Fibroblast of upper back skin (primary cell): Measurements from ENCODE around the gene SMYD3.
"Not testable (repeated sequence)": the region's sequence is repeated elsewhere in the genome, so short reads cannot be mapped to it uniquely, and the experiment has no call there.

ENCODE experiments used
- DNase-seq: peaks from one replicate; pipeline ENCODE4 v3.0.0-alpha.2; 2013

The SMYD3 gene

DNA sequence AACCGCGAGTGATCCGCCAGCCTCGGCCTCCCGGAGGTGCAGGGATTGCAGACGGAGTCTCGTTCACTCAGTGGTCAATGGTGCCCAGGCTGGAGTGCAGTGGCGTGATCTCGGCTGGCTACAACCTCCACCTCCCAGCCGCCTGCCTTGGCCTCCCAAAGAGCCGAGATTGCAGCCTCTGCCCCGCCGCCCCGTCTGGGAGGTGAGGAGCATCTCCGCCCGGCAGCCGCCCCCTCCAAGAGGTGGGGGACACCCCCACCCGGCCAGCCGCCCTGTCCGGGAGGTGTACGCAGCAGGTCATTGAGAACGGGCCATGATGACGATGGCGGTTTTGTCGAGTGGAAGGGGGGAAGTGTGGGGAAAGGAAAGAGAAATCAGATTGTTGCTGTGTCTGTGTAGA is 732.1 kb downstream of the SMYD3 start:
- not testable (repeated sequence) for DNase-seq

DNA sequence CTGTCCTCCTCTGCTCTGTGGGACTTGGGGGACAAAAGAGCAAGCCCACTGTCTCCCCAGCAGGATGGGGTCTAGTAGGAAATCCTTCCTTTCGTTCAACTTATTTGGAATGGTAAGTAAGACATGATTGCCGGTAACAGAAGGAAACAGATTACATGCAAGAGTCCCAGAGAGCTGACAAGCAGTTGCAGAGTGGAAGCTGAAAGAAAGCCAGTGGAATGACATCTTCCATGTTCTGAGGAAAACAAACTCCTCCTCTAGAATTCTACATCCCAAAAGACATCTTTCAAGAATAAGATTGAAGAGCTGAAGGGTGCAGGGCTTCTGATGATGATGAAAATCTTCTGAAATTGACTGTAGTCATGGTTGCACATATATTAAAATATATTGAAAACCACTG is 732.9 kb downstream of the SMYD3 start:
- DNase-seq = peak; percentile 35

DNA sequence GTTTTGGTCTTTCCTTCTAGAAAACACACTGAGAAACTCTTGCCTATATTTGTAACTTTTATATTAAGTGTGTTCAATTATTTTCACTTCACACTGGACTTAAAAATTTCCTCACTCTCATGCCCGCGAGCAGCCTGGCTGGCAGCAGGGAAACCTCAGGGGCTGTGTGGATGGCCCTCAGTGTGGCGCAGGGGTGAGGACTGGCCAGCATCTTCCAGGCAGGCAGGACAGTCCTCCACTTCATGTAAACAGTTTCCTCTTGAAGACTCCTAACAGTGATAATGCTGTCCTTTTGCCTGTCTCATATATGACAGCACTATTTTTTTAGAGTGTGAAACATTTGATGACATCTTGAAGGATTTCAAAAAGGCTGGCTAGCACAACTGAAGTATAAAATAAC is 733.7 kb downstream of the SMYD3 start:
- DNase-seq = no peak

DNA sequence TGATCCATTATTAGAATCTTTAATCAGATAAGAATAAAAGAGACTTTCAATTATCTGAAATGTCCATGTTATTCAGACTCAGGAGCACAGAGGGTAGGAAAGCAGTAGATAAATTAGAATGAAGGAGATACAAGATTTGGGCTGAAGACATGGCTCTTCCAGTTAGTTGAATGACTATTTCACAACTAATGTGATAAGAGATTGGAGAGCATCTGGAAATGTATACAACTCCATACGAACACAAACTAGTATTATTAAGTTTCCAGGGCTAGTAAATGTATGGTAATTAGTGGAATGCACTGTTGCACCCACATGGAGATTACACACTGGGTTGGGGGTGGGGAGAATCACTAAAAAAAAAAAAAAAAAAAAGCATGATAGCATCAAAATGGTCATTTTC is 734.3 kb downstream of the SMYD3 start:
- DNase-seq = no peak

DNA sequence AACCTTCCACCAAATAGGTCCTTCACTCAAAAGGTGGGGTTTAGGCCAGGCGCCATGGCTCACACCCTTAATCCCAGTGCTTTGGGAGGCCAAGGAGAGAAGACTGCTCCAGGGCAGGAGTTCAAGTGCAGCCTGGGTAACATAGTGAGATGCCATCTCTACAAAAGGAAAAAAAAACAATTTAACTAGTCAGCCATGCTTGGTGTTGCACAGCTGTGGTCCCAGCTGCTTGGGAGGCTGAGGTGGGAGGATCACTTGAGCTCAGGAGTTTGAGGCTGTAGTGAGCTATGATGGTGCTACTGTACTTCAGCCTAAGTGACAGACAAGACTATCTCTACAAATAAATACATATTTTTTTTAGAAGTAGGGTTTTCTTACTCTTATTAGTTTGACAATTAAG is 734.8 kb downstream of the SMYD3 start:
- no peak for DNase-seq

DNA sequence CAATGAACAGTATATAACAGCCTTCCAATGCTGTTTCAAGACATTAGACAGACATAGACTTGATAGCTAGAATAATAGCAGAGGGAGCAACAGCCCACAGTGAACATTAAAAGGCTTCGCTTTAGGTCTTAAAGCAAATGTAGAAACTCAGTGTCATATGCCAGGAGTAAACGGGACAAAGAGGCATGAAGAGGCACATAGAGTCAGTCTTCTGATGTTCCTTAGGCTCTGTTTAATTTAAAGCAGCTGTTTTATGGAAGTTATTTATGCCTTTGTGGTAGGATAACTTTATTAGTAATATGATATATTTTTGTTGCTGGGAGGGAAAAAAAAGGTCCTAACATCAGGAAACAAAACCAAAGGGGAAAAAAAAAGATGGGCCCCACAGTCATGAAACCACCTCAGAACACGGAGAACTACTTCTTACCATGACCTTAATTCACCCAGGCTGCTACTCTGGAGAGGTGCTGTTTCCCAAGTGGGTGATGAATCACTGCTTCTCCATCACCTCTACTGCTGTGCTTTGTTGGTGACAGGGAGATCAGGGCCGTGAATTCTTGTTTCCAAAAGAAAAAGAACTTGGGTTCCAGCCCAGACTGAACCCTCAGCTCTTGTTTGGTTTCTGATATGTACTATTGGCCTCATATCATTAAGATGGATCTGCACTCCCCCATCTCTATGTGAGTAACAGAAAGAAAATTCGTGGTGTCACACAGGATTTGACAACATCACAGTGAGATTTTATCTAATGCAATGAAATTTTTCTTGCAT is 735.4 kb downstream of the SMYD3 start:
- peak; percentile 100 for DNase-seq

DNA sequence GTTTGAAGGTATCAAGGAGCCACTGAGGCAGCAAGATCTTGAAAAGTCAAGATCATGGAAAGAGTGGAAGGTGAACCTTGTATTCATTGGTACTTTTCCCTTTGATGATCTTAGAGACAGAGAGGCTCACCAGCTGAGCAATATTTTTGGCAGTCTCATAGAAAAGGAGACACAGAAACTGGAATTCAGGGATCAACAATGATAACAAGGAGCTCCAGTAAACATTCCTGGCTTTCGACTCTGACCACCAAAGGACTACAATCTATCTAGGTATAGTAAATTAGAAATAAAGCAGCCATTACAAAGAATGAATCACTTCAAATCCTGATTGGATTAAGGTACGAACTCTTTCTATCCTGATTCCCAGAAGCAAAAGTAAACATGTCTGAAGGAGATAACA is 736.9 kb downstream of the SMYD3 start:
- DNase-seq = peak; percentile 59

DNA sequence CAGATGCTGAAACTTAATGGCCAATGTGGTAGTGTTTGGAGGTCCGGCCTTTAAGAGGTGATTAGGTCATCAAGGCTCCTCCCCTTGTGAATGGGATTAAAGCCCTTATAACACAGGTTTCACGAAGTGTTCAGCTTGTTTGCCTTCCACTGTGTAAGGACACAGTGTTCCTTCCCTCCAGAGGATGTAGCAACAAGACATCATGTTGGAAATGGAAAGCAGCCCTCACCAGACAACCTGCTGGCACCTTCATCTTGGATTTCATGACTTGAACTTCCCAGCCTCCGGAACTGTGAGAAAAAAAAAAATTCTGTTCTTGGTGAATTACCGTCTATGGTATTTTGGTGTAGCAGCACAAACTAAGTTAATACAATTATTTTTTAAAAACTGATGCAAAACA is 738.5 kb downstream of the SMYD3 start:
- no peak for DNase-seq

DNA sequence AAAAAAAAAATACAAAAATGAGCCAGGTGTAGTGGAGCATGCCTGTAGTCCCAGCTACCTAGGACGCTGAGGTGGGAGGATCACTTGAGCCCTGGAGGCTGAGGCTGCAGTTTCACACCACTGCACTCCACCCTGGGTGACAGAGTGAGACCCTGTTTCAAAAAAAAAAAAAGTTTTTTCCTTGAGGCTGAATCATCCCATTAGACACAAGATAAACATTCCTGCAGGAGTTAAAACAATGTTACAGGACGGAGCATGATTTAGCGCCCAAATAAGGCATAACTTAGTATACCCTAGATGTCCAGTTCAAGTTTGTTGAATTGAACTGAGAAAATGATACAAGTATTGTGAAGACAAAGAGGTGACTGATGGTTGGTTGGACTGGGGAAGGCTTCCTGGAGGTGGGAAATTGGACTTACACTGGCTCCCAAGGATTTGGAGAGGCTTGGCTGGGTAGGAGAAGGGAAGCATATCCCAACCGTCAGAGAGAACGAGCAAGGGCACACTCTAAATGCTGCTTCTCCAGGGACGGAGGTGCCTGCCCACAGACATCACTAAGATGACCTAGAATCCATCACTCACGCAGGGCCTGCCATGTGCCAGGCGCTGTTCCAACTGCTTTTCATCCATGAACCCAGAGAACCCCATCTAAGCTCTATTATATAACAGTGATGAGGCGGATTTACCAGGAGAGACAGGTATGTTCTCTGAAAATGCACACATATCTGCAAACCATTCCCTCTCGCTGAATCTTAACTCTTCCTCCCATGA is 741.7 kb downstream of the SMYD3 start:
- DNase-seq = peak; percentile 92

DNA sequence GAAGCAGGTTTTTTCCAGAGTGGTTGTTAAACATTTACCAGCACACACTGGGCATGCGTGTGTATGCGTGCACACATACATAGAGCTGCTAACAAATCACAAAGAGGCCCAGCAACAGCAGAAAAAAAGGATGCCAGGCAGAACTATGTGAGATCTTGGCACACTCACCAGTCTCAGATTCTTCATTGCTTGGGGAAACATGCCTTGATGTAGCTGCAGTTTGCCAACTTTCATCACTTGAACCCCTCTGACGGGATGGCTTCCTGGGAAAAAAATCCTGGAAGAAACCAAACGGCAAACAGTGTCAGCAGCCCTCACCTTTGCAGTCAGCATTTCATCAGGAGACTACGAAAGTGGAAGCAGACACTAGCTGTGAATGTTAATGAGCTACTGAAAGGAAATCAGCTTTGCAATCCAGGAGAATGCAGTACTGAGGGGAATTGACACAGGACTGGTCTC is 743.2 kb downstream of the SMYD3 start:
- no peak for DNase-seq

DNA sequence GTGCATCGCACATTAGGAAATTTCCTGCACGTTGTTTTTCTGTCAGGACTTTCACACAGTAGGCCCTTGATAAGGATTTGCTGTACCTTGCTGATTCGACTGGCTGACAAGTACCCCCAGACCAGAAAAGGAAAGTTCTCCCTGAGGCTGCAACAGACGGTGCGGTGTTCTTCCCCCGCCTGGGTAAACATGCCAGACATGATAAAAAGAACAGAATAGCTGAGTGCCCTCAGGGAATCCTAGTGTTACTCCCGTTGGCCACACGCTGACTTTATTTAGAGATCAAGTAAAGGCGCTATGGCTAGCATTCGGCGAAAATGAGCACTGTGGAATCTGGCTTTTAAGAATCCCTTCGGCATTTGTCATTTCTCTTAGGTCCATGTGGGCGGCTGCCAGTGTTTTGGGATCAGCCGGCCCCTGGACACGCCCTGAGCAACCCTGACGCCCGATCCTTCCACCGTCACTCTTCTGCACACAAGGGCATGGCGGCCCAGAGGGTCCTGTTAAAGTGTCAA is 744.6 kb downstream of the SMYD3 start:
- no peak for DNase-seq

DNA sequence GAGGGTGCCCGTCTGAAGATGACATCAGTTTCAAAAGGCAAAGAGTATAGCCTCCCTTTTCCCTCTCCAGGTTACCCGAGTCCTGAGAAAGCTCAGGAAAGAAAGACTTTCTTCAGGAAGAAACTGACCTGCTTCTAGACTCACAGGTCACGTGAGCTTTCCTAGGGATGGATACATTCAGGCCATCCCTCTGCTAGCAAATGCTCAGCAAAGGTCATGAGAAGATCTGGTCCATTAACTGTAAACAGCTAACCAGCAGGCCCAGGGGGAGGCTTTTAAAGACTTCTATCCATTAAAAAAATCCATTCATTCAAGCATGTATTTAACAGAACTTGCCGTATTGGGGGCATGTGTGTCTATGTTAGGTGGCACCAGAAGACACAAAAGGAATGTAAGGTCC is 746.8 kb downstream of the SMYD3 start:
- no peak for DNase-seq

DNA sequence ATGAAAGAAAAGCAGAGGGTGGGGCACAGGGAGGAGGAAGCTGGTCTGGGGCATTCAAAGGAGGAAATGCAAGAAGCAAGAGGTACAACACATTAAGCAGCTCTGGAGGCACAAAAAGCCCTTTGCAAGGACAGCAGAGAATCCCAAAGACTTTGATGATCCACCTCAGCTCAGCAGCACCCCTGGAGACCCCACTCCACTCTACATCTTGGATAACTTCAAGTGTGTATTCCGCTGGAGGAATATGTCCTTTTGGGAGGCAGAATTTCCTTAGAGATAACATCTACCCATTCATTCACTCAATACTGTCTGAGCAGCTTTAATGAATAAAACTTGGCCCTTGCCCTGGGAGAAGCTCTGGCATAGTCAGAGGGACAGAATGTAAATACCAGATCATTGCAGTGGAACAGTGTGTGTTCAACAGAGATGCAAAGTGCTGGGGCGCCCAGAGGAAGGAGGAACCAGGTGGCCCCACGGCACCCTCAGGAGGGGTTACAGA is 752.6 kb downstream of the SMYD3 start:
- DNase-seq = no peak

DNA sequence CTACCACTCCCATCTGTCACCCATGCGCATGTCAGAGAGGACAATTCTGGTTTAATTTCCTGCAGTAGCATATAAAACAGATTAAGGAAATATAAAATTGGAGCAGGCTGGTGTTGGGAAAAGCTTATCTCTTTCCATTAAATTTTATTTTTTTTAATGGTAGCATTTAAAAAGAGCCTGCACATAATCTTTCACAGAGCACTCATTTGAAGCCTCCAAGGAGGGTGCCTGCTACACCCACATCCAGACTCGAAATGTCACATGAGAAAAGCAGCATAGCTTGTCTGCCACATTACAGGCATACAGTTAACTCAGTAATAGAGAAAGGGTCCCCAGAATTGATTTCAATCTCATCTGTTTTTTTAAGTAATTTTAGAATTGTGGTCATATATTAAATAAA is 753.3 kb downstream of the SMYD3 start:
- no peak for DNase-seq

DNA sequence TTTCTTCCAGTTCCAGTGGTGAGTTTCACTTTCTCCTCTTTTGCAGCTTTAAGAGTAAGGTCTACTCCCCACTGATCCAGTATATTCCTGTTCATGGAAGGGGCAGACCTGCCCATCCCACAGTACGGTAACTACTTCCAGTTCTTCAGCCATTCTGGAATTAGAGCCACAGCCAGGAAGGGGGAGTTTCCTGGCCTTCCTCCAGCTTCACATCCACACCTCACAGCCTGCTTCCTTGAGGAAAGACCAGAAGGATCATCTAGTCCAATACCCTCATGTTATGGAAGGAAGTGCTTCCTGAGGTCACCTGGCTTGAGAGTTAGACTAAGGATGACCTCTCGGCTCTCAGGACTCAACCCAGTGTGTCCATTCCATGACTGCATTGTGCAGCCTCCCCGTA is 754.5 kb downstream of the SMYD3 start:
- peak; percentile 61 for DNase-seq

DNA sequence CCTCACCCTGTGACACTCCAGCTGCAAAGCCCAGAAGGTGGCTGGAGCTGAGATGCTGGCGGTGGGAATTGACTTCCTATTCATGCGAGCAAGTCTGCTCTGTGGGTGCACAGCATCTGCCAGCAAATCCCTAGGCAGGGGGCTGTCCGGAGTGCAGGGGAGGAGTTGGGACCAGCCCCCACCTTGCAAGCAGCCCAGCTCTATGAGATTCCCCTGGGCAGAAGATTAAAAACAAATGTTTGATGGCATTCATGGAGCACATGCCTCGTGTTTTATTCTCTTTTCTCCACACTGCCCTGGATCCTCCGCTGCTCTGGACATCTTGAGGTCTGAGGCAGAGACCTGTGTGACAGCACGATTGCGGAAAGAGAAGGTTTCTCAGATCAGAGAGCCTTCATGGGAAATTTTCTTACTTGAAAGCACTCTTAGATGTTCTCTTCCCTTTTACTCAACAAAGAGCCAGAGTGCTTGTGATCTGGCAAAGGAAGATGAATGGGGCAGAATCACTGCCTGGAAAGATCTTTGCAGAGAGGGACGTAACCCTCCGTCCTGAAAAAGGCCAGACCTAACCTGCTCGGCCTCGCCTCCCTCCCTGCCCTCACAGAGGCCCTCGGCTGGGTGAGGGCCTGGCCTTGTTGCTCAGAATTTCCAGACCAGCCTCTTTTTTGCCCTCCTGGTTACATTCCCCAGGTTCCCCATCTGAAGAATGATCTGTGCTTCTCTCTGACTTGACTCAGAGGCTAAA is 755.2 kb downstream of the SMYD3 start:
- DNase-seq = peak; percentile 95

DNA sequence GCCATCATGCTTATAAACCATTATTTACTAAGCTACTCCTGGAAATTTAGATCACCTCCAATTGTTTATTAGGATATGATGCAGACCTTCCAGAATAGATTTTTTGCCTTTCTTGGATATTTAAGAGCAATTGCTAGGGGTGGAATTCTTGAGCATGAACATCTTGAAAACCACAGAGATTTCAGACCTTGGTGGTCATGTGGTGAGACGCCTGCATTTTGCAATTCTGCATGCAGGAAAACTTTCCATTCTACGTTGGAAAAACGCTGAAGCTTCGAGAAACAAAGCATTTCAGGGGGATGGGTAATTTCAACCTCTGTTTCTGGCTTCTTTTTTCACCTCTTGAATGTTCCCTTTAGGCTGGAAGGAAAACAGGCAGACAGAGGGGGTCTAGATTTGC is 756.0 kb downstream of the SMYD3 start:
- peak; percentile 96 for DNase-seq

DNA sequence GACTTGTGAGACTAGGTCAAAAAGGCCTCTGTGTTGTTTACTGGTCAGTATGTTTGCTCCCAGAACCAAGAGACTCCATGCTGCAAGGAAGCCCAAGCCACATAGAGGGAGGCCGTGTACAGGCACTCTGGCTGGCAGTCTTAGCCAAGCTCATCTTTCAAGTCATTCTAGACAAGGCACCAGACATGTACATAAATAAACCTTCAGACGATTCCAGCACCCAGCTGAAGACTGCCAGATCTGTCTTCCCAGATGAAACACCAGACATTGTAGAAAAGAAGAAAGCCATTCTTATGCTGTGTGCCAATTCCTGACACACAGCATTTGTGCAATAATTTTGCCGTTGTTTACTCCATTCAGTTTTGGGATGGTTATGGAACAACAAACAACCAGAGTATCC is 756.8 kb downstream of the SMYD3 start:
- peak; percentile 23 for DNase-seq

DNA sequence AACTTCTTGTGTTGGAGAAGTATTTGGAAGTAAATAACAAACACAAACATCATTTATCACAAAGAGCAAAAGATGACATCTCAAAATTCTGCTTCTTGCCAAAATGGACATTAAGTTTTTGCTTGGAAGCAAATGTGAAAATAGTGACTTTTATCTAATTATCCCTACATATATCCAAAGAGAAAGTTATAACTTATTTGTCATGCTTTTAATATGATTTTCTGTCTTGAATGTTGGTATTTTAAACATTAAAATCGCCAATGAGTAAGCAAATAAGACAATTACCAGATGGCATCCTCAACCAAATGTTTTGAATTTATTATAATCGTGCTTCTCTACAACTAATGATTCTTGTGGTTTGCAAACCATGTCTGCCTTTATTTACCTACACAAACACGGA is 758.0 kb downstream of the SMYD3 start:
- DNase-seq = no peak

DNA sequence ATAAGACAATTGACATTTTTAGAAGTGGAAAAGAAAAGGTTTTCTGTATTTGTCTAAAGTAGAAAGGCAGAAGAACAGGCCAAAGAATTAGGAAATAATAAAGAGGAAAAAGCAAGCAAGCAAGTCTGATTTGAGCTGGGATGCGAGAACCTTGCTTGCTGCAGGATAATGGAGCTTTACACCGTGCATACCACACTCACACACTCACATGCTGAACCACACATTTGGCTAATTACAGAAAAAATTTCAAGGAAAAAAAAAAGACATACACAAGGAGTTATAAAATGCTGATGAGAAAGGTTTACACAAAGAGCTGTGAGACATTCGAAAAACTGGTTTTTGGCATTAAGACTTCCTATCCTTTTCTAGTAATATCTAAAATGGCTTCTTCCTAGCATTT is 758.4 kb downstream of the SMYD3 start:
- DNase-seq = peak; percentile 35

DNA sequence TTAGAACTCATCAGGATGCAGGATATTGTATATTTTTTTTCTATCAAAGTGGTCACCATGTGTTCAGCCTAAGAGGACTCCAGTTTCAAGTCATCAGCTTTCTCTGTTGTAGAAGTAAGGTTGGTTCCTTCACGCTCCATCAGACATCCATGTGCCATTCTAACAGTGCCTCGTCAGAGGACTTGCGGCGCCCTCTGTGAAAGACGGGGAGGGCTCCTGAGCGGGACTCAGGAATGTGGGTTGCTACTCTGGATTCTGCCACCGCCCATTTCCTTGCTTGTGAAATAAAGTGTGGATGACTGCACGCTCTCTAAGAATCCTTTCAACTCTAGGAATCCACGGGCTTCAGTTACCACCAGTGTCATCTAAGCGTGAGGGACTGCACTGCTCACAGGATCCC is 758.8 kb downstream of the SMYD3 start:
- DNase-seq = peak; percentile 44

DNA sequence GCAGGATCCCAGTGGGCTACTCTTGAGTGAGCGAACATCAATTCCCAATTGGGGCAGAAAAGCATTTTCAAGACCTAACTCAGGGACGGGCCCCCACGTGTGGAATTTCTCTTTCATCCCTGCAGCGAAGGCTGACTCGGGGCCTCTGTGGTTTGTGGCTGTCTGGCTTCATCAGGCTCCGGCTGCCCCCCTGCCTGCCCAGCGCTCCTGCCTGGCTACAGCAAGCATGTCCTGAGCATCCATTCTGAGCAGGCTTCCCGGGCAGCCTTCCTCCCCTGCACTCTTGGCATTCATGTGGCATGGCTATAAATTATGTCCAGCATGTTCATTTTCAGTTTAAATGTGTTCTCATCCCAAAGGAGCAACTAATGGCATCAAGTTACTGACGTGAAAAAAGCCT is 764.2 kb downstream of the SMYD3 start:
- DNase-seq = peak; percentile 98

DNA sequence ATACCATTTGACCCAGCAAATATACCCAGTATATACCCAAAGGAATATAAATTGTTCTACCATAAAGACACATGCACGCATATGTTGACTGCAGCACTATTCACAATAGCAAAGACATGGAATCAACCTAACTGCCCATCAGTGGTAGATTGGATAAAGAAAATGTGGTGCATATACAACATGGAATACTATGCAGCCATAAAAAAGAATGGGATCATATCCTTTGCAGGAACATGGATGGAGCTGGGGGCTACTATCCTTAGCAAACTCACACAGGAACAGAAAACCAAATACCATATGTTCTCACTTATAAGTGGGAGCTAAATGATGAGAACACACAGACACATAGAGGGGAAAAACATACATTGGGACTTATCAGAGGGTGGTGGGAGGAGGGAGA is 766.7 kb downstream of the SMYD3 start:
- not testable (repeated sequence) for DNase-seq
